BJ (cell line): ENCODE data around the gene NES. TPM values are rescaled to one million over a fixed set of nuclear protein-coding genes. Genes with fewer than 3 reads are reported as not detected.

Experiments
- CTCF ChIA-PET: fragments of 350-600 bp; formaldehyde crosslinking; extraction: SDS; loops from one replicate; lab custom pipeline; 2021; ENCODE audit warnings: antibody characterized with exemption, inconsistent platforms; lab: Yijun Ruan, JAX
- POLR2A ChIA-PET: fragments of 300-600 bp; sonication (Branson Sonifier 250); formaldehyde crosslinking; extraction: SDS; loops from one replicate; lab custom pipeline; 2021; ENCODE audit warnings: antibody characterized with exemption; lab: Charles Lee
- DNase-seq: peaks from one replicate; pipeline ENCODE4 v3.0.0-alpha.2; 2011; ENCODE audit warnings: low read depth
- H3K27me3 ChIP-seq: 2 replicates; pipeline ENCODE4 v1.6.0; 2011; ENCODE audit warnings: low read length; ENCODE audit not compliant: control insufficient read depth, insufficient read depth
- H3K36me3 ChIP-seq: 2 replicates; pipeline ENCODE4 v1.5.1; 2011; ENCODE audit warnings: low read length; ENCODE audit not compliant: control insufficient read depth, insufficient read depth
- H3K4me3 ChIP-seq: 2 replicates; pipeline ENCODE4 v1.5.1; 2011; ENCODE audit warnings: low read depth, mild to moderate bottlenecking, control low read depth, low read length
- CTCF ChIP-seq: IDR thresholded peaks from 2 replicates; pipeline ENCODE4 v1.5.1; 2011; ENCODE audit warnings: low read depth, mild to moderate bottlenecking, control low read depth, inconsistent platforms, low read length, moderate library complexity; ENCODE audit not compliant: insufficient read depth
- polyA plus RNA-seq: library from polyadenylated mRNA; depleted of rRNA; stranded (reverse); fragments of >200 nt; gene quantifications from 2 replicates; pipeline ENCODE4 v1.2.3, GENCODE V29; 2011

The NES gene
- polyA plus RNA-seq, 1 experiment = 17.5 TPM

GRCh38 chr1:156654700-156655099, 22.5 kb downstream of the NES start:
- DNase-seq = no peak
- H3K27me3 ChIP-seq = peaks cover 24% of the 10 kb centered on the region
- POLR2A ChIA-PET = no interaction called here

GRCh38 chr1:156652992-156653355, 24.2 kb downstream of the NES start:
- Histone ChIP-seq H3K4me3 (no peak overlapping the region), H3K36me3 (no peaks in the 10 kb centered on the region), H3K27me3 (peaks cover 36% of the 10 kb centered on the region)
- ChIA-PET POLR2A (no interaction called here), CTCF (interaction anchor here (0.6 to 3.1 kb wide), 5 partner anchors 18 to 54 kb away, joined by 3 to 13 read pairs (median 4); no protein-coding TSS in a partner anchor)
- DNase-seq = no peak
- TF ChIP-seq CTCF = no peak

More at GRCh38 chr1:156654700-156655099, 22.5 kb downstream of the NES start:
- H3K4me3 ChIP-seq = no peak overlapping the region
- CTCF ChIA-PET = interaction anchor here (2.0 to 18.8 kb wide), 4 partner anchors 12 to 28 kb away, joined by 5 to 548 read pairs (median 132); partner anchors contain the start of genes HAPLN2 and NES
- TF ChIP-seq CTCF = no peak
- no peaks in the 10 kb centered on the region for H3K36me3 ChIP-seq

GRCh38 chr1:156652131-156652991, 24.8 kb downstream of the NES start:
- no peak for TF ChIP-seq CTCF
- ChIA-PET POLR2A (no interaction called here), CTCF (interaction anchor here (0.6 to 3.1 kb wide), 5 partner anchors 17 to 54 kb away, joined by 3 to 13 read pairs (median 4); no protein-coding TSS in a partner anchor)
- no peak for DNase-seq
- peaks cover 41% of the 10 kb centered on the region for H3K27me3 ChIP-seq
- H3K4me3 ChIP-seq = no peak overlapping the region
- H3K36me3 ChIP-seq = no peaks in the 10 kb centered on the region

- no peaks in the 10 kb centered on the region for H3K36me3 ChIP-seq
- H3K4me3 ChIP-seq = no peak overlapping the region
- peaks cover 46% of the 10 kb centered on the region for H3K27me3 ChIP-seq
- TF ChIP-seq CTCF = no peak
- no peak for DNase-seq
- ChIA-PET CTCF (interaction anchor here (1.1 to 3.5 kb wide), 7 partner anchors 8 to 77 kb away, joined by 3 to 32 read pairs (median 9); no protein-coding TSS in a partner anchor), POLR2A (interaction anchor here (0.6 kb wide), 1 partner anchor 121 kb away, joined by 4 read pairs; no protein-coding TSS in a partner anchor)
Observed at GRCh38 chr1:156648951-156649350, 28.3 kb downstream of the NES start.

- TF ChIP-seq CTCF = no peak
- no peak for DNase-seq
- POLR2A ChIA-PET = no interaction called here
- H3K4me3 ChIP-seq = no peak overlapping the region
- H3K27me3 ChIP-seq = peaks cover 51% of the 10 kb centered on the region
- CTCF ChIA-PET = interaction anchor here (0.6 to 3.5 kb wide), 7 partner anchors 8 to 78 kb away, joined by 3 to 32 read pairs (median 9); no protein-coding TSS in a partner anchor
- H3K36me3 ChIP-seq = no peaks in the 10 kb centered on the region
Observed at GRCh38 chr1:156648496-156648895, 28.7 kb downstream of the NES start.
